MM.1S (cell line): Measurements from ENCODE around the gene TSC22D3.
A peak's percentile ranks its signal among the peaks of the same experiment; 100 is the strongest.

Experiments
- EZH2 ChIP-seq: fragments of 300-600 bp; sonication (generic); optimal IDR thresholded peaks from 2 replicates; pipeline ENCODE3; 2017; ENCODE audit warnings: low read depth, mild to moderate bottlenecking, antibody characterized with exemption, low read length, mixed read lengths
- TF ChIP-seq, protein P1 (sequence below): fragments of 300-600 bp; sonication (generic); IDR thresholded peaks from 2 replicates; pipeline ENCODE4 v1.5.1; 2016; ENCODE audit warnings: antibody characterized with exemption, low read length, mixed read lengths

- TF ChIP-seq, protein P1, sequence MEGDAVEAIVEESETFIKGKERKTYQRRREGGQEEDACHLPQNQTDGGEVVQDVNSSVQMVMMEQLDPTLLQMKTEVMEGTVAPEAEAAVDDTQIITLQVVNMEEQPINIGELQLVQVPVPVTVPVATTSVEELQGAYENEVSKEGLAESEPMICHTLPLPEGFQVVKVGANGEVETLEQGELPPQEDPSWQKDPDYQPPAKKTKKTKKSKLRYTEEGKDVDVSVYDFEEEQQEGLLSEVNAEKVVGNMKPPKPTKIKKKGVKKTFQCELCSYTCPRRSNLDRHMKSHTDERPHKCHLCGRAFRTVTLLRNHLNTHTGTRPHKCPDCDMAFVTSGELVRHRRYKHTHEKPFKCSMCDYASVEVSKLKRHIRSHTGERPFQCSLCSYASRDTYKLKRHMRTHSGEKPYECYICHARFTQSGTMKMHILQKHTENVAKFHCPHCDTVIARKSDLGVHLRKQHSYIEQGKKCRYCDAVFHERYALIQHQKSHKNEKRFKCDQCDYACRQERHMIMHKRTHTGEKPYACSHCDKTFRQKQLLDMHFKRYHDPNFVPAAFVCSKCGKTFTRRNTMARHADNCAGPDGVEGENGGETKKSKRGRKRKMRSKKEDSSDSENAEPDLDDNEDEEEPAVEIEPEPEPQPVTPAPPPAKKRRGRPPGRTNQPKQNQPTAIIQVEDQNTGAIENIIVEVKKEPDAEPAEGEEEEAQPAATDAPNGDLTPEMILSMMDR, result 0 out of 2 replicates have a peak, but pooled peaks have one; percentile 5
- no peak for TF ChIP-seq EZH2
These were observed 61.2 kb downstream of the TSC22D3 start for GRCh38 chrX:107714206-107714891.
